ENCODE measurements around the gene ZNF77.
"Not testable (repeated sequence)": the region's sequence is repeated elsewhere in the genome, so short reads cannot be mapped to it uniquely, and the experiment has no call there.

The ZNF77 gene

DNA sequence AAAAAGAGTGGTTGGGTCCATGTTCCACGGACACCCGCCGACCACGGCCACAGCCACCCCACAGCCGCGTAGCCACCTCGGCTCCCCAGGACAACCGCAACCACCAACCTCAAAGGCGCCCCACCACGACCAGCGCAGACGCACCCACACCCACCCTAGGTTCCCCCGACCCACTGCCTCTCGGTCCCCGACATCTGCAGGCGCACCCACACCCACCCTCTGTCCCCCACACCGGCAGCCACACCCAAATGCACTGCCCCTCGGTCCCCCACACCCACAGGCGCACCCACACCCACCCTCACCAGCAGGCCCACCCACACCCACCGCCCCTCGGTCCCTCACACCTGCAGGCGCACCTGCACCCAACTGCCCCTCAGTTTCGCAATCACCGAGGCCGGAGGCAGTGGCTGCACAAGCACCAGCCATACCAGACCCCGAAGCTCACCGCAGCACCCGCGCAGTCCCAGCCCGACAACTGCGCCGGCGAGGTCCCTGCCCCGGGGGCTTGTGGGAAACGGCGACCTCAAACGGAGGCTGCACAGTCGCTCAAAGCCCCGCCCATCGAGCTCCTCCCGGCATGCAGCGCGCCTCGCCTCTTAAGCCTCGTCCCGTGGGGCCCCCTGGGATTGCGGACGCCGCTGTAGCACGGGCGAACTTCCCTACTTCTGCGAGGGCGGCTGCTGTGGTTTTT lies 18.3 kb downstream of the ZNF77 start:
- no peak overlapping the region for H3K27ac ChIP-seq (ENCODE audit: insufficient read depth, low read length, poor library complexity, severe bottlenecking)
- no peaks in the 10 kb centered on the region for H3K9me3 ChIP-seq (ENCODE audit: control insufficient read depth, low read length)
- no peak for DNase-seq
- H3K4me1 ChIP-seq (ENCODE audit: control insufficient read depth, insufficient read depth, low read length, poor library complexity, severe bottlenecking), result no peaks in the 10 kb centered on the region
- no peak overlapping the region for H3K4me3 ChIP-seq (ENCODE audit: insufficient read depth, low read depth, low read length, poor library complexity, severe bottlenecking)
- H3K27me3 ChIP-seq (replicated peaks; ENCODE audit: control insufficient read depth, insufficient read depth, low read length, poor library complexity, severe bottlenecking), result no peaks in the 10 kb centered on the region
- H3K36me3 ChIP-seq (ENCODE audit: control insufficient read depth, insufficient read depth, low read length), result no peaks in the 10 kb centered on the region

DNA sequence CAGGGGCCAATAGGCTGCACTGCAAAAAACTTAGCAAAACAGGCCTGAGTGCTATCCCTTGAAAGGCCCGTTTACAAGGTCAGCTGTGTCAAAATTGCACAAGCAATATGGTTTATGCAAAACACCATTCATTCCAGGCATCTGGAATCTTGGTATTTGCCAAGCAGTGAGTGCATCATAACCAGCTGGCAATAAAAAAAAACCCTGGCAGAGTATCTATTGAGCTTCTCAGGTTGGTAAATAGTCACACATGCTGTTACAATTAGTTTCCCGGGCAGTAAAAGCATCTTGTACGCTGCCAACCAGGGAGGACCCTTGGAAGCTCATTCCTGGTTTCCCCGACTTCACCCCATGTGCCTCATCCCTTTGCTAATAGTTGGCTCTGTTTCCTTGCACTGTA lies 21.3 kb downstream of the ZNF77 start:
- H3K4me3 ChIP-seq (ENCODE audit: insufficient read depth, low read depth, low read length, poor library complexity, severe bottlenecking), result no peak overlapping the region
- H3K27ac ChIP-seq (ENCODE audit: insufficient read depth, low read length, poor library complexity, severe bottlenecking), result no peak overlapping the region
- H3K4me1 ChIP-seq (ENCODE audit: control insufficient read depth, insufficient read depth, low read length, poor library complexity, severe bottlenecking), result no peaks in the 10 kb centered on the region
- no peaks in the 10 kb centered on the region for H3K36me3 ChIP-seq (ENCODE audit: control insufficient read depth, insufficient read depth, low read length)
- H3K27me3 ChIP-seq (replicated peaks; ENCODE audit: control insufficient read depth, insufficient read depth, low read length, poor library complexity, severe bottlenecking), result no peaks in the 10 kb centered on the region
- no peak for DNase-seq
- no peaks in the 10 kb centered on the region for H3K9me3 ChIP-seq (ENCODE audit: control insufficient read depth, low read length)

DNA sequence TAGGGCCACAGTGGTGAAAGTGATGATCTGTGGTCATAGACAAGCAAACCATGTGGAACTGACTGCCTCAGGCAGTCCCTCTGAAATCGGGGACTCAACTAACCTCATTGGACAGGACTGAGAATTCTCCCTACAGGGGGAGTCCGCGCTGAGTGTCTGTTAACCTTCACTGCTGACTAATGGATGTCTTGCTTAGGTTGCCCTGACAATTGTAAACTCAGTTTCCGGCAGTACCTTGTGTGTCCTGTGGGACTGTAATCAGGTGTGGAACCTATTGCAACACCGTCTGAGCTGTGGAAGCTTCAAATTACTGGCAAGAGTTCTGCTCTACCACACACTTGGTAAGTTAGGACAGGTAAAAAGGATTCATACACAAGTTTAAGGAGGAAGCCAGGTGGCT lies 21.8 kb downstream of the ZNF77 start:
- no peak overlapping the region for H3K4me3 ChIP-seq (ENCODE audit: insufficient read depth, low read depth, low read length, poor library complexity, severe bottlenecking)
- DNase-seq, result no peak
- H3K27me3 ChIP-seq (replicated peaks; ENCODE audit: control insufficient read depth, insufficient read depth, low read length, poor library complexity, severe bottlenecking), result no peaks in the 10 kb centered on the region
- no peak overlapping the region for H3K27ac ChIP-seq (ENCODE audit: insufficient read depth, low read length, poor library complexity, severe bottlenecking)
- H3K9me3 ChIP-seq (ENCODE audit: control insufficient read depth, low read length), result peaks cover under 1% of the 10 kb centered on the region
- H3K4me1 ChIP-seq (ENCODE audit: control insufficient read depth, insufficient read depth, low read length, poor library complexity, severe bottlenecking), result no peaks in the 10 kb centered on the region
- peaks cover 1% of the 10 kb centered on the region for H3K36me3 ChIP-seq (ENCODE audit: control insufficient read depth, insufficient read depth, low read length)

DNA sequence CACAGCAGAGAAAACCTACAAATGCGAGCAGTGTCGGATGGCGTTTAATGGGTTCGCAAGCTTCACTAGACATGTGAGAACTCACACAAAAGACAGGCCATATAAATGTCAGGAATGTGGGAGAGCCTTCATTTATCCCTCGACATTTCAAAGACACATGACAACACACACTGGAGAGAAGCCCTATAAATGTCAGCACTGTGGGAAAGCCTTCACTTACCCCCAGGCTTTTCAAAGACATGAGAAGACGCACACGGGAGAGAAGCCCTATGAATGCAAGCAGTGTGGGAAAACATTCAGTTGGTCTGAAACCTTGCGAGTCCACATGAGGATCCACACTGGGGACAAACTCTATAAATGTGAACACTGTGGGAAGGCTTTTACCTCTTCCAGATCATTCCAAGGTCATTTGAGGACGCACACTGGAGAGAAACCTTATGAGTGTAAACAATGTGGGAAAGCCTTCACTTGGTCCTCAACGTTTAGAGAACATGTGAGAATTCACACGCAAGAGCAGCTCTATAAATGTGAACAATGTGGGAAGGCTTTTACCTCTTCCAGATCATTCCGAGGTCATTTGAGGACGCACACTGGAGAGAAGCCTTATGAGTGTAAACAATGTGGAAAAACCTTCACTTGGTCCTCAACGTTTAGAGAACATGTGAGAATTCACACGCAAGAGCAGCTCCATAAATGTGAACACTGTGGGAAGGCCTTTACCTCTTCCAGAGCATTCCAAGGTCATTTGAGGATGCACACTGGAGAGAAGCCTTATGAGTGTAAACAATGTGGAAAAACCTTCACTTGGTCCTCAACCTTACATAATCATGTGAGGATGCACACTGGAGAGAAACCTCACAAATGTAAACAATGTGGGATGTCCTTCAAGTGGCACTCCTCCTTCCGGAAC lies 27.2 kb downstream of the ZNF77 start:
- H3K36me3 ChIP-seq (ENCODE audit: control insufficient read depth, insufficient read depth, low read length), result peaks cover 19% of the 10 kb centered on the region

DNA sequence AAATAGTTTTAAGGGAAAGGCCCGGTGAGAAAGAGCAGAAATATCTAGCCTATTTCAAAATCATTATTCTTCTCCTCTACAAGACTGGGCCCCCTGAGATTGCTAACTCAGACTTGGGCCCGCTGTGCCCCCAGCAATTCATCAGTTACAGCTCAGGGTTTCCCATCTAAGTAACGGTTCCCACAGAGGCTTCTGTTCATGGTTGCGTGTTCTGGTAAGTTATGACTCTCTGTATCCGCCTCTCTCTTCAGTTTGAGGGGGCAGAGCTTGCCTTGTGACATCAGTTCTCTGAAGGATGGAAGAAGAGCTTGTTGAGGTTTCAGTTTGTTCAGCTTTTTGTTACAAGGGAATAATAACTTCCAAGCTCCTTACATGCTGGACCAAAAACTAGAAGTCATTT lies 32.5 kb downstream of the ZNF77 start:
- Histone ChIP-seq H3K4me3 (ENCODE audit: insufficient read depth, low read depth, low read length, poor library complexity, severe bottlenecking) (no peak overlapping the region), H3K27me3 (replicated peaks; ENCODE audit: control insufficient read depth, insufficient read depth, low read length, poor library complexity, severe bottlenecking) (no peaks in the 10 kb centered on the region), H3K36me3 (ENCODE audit: control insufficient read depth, insufficient read depth, low read length) (peaks cover 11% of the 10 kb centered on the region), H3K27ac (ENCODE audit: insufficient read depth, low read length, poor library complexity, severe bottlenecking) (no peak overlapping the region), H3K4me1 (ENCODE audit: control insufficient read depth, insufficient read depth, low read length, poor library complexity, severe bottlenecking) (no peaks in the 10 kb centered on the region), H3K9me3 (ENCODE audit: control insufficient read depth, low read length) (no peaks in the 10 kb centered on the region)
- DNase-seq, result no peak

More for the DNA sequence above, 27.2 kb downstream of the ZNF77 start:
- Histone ChIP-seq H3K27me3 (replicated peaks; ENCODE audit: control insufficient read depth, insufficient read depth, low read length, poor library complexity, severe bottlenecking) (no peaks in the 10 kb centered on the region), H3K4me3 (ENCODE audit: insufficient read depth, low read depth, low read length, poor library complexity, severe bottlenecking) (no peak overlapping the region), H3K9me3 (ENCODE audit: control insufficient read depth, low read length) (peaks cover 3% of the 10 kb centered on the region), H3K27ac (ENCODE audit: insufficient read depth, low read length, poor library complexity, severe bottlenecking) (no peak overlapping the region), H3K4me1 (ENCODE audit: control insufficient read depth, insufficient read depth, low read length, poor library complexity, severe bottlenecking) (no peaks in the 10 kb centered on the region)
- no peak for DNase-seq

DNA sequence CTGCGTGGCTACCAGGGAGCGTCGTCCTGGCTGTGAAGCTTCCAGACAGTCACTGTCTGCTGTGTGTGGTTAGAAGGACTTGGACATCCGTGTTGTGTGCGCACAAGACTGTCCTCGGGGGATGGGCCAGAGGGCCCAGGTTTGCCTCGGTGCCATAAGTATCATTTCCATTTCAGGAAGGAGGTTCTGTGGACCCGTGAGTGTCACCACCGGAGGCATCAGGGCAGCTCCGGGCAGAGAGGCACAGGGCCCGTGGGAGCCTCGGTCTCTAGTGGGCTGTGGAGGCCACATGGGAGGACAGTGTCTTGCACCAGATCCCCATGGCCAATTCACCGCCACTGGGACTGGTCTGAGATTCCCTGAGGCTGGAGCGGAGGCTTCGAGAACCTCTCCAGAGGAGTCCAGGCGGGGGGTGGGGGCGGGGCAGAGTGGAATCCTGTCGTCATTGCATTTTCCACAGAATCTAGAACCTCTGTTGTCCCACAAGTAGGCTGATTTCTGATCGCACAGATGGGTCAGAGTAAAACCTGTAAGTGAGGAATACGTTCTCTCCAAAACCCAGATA lies 38.1 kb downstream of the ZNF77 start:
- no peaks in the 10 kb centered on the region for H3K4me1 ChIP-seq (ENCODE audit: control insufficient read depth, insufficient read depth, low read length, poor library complexity, severe bottlenecking)
- H3K27ac ChIP-seq (ENCODE audit: insufficient read depth, low read length, poor library complexity, severe bottlenecking), result no peak overlapping the region
- H3K9me3 ChIP-seq (ENCODE audit: control insufficient read depth, low read length), result no peaks in the 10 kb centered on the region
- no peak for DNase-seq
- H3K27me3 ChIP-seq (replicated peaks; ENCODE audit: control insufficient read depth, insufficient read depth, low read length, poor library complexity, severe bottlenecking), result no peaks in the 10 kb centered on the region
- H3K4me3 ChIP-seq (ENCODE audit: insufficient read depth, low read depth, low read length, poor library complexity, severe bottlenecking), result no peak overlapping the region
- H3K36me3 ChIP-seq (ENCODE audit: control insufficient read depth, insufficient read depth, low read length), result no peaks in the 10 kb centered on the region

DNA sequence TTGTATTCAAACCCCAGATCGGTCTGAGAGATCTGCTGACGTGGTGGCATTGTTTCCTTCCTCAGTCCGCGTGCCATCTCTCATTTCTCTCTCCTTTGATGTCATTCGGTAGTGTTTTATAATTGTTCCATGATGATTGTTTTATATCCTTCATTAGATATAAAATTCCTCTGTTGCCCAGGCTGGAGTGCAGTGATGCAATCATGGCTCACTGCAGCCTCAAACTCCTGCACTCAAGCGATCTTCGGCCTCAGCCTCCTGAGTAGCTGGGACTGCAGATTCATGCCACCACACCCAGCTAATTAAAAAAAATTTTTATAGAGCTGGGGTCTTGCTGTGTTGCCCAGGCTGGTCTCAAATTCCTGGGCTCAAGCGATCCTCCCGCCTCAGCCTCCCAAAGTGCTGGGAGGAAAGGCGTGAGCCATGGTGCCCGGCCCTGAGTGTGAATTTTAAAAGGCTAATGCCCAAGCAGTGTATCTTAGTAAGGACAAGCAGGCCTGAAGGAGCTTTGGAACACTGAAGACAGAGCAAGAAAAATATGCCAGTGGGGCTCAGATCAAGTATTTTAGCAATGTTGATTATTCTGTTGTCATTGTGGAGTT lies 38.8 kb downstream of the ZNF77 start:
- Histone ChIP-seq H3K36me3 (ENCODE audit: control insufficient read depth, insufficient read depth, low read length) (no peaks in the 10 kb centered on the region), H3K27me3 (replicated peaks; ENCODE audit: control insufficient read depth, insufficient read depth, low read length, poor library complexity, severe bottlenecking) (no peaks in the 10 kb centered on the region), H3K9me3 (ENCODE audit: control insufficient read depth, low read length) (no peaks in the 10 kb centered on the region), H3K27ac (ENCODE audit: insufficient read depth, low read length, poor library complexity, severe bottlenecking) (no peak overlapping the region), H3K4me3 (ENCODE audit: insufficient read depth, low read depth, low read length, poor library complexity, severe bottlenecking) (no peak overlapping the region), H3K4me1 (ENCODE audit: control insufficient read depth, insufficient read depth, low read length, poor library complexity, severe bottlenecking) (peaks cover 2% of the 10 kb centered on the region)
- no peak for DNase-seq

DNA sequence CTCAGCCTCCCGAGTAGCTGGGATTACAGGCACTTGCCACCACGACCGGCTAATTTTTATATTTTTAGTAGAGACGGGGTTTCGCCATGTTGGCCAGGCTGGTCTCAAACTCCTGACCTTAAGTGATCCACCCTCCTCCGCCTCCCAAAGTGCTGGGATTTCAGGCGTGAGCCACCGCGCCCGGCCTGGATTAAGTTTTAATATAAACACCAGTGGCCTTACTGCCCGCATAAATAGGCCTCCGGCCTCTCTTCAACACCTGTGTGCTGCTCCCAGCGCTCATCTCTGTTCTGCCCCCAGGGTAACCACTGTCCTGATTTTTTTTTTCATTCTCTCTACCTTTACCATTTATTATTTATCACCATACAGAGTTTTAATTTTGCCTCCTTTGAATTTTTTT lies 41.4 kb downstream of the ZNF77 start:
- DNase-seq; H3K4me3 ChIP-seq (ENCODE audit: insufficient read depth, low read depth, low read length, poor library complexity, severe bottlenecking); H3K27me3 ChIP-seq (replicated peaks; ENCODE audit: control insufficient read depth, insufficient read depth, low read length, poor library complexity, severe bottlenecking); H3K36me3 ChIP-seq (ENCODE audit: control insufficient read depth, insufficient read depth, low read length); H3K27ac ChIP-seq (ENCODE audit: insufficient read depth, low read length, poor library complexity, severe bottlenecking); H3K9me3 ChIP-seq (ENCODE audit: control insufficient read depth, low read length); H3K4me1 ChIP-seq (ENCODE audit: control insufficient read depth, insufficient read depth, low read length, poor library complexity, severe bottlenecking): not testable (repeated sequence)

DNA sequence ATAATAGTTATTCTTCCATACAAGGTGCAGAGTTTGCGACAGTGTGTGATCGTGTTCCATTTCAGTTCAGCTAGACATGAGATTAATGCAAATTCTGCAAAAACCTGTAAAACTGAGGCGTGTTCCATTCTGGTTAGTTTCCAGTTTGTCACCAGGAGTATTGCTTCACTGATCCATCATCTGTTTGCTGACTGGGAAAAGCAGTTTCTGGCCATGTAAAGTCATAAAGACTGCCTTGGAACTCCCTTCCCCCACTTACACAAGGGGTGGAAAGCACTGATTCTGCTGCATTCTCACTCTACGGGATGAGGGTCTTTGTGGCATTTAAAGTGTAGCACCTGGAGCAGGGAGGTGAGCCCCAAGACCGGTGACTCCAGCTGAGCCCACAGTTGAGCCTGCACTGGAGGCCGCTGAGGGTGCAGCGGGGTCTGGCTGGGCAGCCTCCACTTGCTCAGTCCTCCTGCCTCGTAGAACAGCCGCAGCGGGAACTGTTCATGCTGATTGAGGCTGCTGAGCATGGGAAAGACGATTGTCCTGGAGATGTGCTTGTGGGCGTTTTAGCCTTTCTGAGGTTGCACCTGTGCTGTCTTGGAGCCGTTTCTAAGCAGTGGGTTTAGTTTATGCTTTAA lies 42.1 kb downstream of the ZNF77 start:
- Histone ChIP-seq H3K27ac (ENCODE audit: insufficient read depth, low read length, poor library complexity, severe bottlenecking) (no peak overlapping the region), H3K9me3 (ENCODE audit: control insufficient read depth, low read length) (no peaks in the 10 kb centered on the region), H3K4me1 (ENCODE audit: control insufficient read depth, insufficient read depth, low read length, poor library complexity, severe bottlenecking) (peaks cover 7% of the 10 kb centered on the region), H3K4me3 (ENCODE audit: insufficient read depth, low read depth, low read length, poor library complexity, severe bottlenecking) (no peak overlapping the region), H3K27me3 (replicated peaks; ENCODE audit: control insufficient read depth, insufficient read depth, low read length, poor library complexity, severe bottlenecking) (no peaks in the 10 kb centered on the region), H3K36me3 (ENCODE audit: control insufficient read depth, insufficient read depth, low read length) (no peaks in the 10 kb centered on the region)
- no peak for DNase-seq
